Right atrium auricular region (tissue), 2 donors: Measurements from ENCODE around the gene AQP12B. TPM values are rescaled to one million over a fixed set of nuclear protein-coding genes. Genes with fewer than 3 reads are reported as not detected.

Experiments used
- DNase-seq: peaks from one replicate; pipeline ENCODE4 v3.0.0-alpha.2; 2019; ENCODE audit warnings: low spot score
- H3K27ac ChIP-seq, 2 donors: fragments of 200-600 bp; sonication (generic); 1 replicate in 1 of 2; 2 replicates in 1 of 2; pipeline ENCODE4 v1.5.1; 2016 to 2019
- H3K27me3 ChIP-seq, 2 donors: fragments of 200-600 bp; sonication (generic); one replicate each; pipeline versions ENCODE4 v1.5.1 to v1.6.0; 2017 to 2019
- H3K36me3 ChIP-seq: fragments of 200-600 bp; sonication (generic); one replicate; pipeline ENCODE4 v1.5.1; 2016
- H3K4me1 ChIP-seq, 2 donors: fragments of 200-600 bp; sonication (generic); one replicate each; pipeline versions ENCODE4 v1.5.1 to v1.6.0; 2017 to 2019
- H3K4me3 ChIP-seq, 2 donors: fragments of 200-600 bp; sonication (generic); 1 replicate in 1 of 2; 2 replicates in 1 of 2; pipeline ENCODE4 v1.5.1; 2017 to 2019; ENCODE audit warnings: mild to moderate bottlenecking in 1 of 2, moderate library complexity in 1 of 2
- H3K9me3 ChIP-seq, 2 donors: fragments of 200-600 bp; sonication (generic); one replicate each; pipeline ENCODE4 v1.5.1; 2019
- CTCF ChIP-seq, 2 donors: fragments of 200-600 bp; sonication (generic); IDR thresholded peaks; one replicate each; pipeline ENCODE4 v1.5.1; 2019; ENCODE audit warnings: antibody characterized with exemption in 2 of 2
- total RNA-seq, 2 donors: library from RNA; depleted of rRNA; stranded (reverse); fragments of >200 nt; gene quantifications; one replicate each; pipeline ENCODE4 v1.1.0, GENCODE V29; 2016

AQP12B gene
- total RNA-seq, 2 donors from 2014 or later, result not detected

- no peaks in the 10 kb centered on the region for H3K36me3 ChIP-seq
- TF ChIP-seq CTCF (IDR thresholded peaks at IDR 0.05), result peak in 1 of 2 donors; percentile 32
- H3K4me1 ChIP-seq, result no peaks in the 10 kb centered on the region
- no peaks in the 10 kb centered on the region for H3K9me3 ChIP-seq
- DNase-seq, result no peak
- H3K27me3 ChIP-seq, result no peaks in the 10 kb centered on the region
- H3K27ac ChIP-seq, result no peak overlapping the region
- no peak overlapping the region for H3K4me3 ChIP-seq
These were observed 41.7 kb downstream of the AQP12B start for GRCh38 chr2:240640939-240641338.

GRCh38 chr2:240639566-240639965, 43.1 kb downstream of the AQP12B start:
- Histone ChIP-seq H3K4me3 (no peak overlapping the region), H3K9me3 (no peaks in the 10 kb centered on the region), H3K36me3 (no peaks in the 10 kb centered on the region), H3K27ac (no peak overlapping the region), H3K27me3 (no peaks in the 10 kb centered on the region), H3K4me1 (no peaks in the 10 kb centered on the region)
- TF ChIP-seq CTCF (IDR thresholded peaks at IDR 0.05), result no peak
- no peak for DNase-seq

GRCh38 chr2:240638512-240639160, 44.0 kb downstream of the AQP12B start:
- no peak for DNase-seq
- TF ChIP-seq CTCF (IDR thresholded peaks at IDR 0.05), result no peak
- Histone ChIP-seq H3K27me3 (no peaks in the 10 kb centered on the region), H3K9me3 (no peaks in the 10 kb centered on the region), H3K4me1 (no peaks in the 10 kb centered on the region), H3K4me3 (no peak overlapping the region), H3K27ac (no peak overlapping the region), H3K36me3 (no peaks in the 10 kb centered on the region)

GRCh38 chr2:240637901-240638345, 44.8 kb downstream of the AQP12B start:
- H3K36me3 ChIP-seq, result no peaks in the 10 kb centered on the region
- no peaks in the 10 kb centered on the region for H3K4me1 ChIP-seq
- no peak for DNase-seq
- H3K4me3 ChIP-seq, result no peak overlapping the region
- no peak overlapping the region for H3K27ac ChIP-seq
- H3K27me3 ChIP-seq, result no peaks in the 10 kb centered on the region
- H3K9me3 ChIP-seq, result no peaks in the 10 kb centered on the region
- TF ChIP-seq CTCF (IDR thresholded peaks at IDR 0.05), result no peak

GRCh38 chr2:240637116-240637900, 45.4 kb downstream of the AQP12B start:
- Histone ChIP-seq H3K9me3 (no peaks in the 10 kb centered on the region), H3K4me1 (no peaks in the 10 kb centered on the region), H3K4me3 (no peak overlapping the region), H3K27ac (no peak overlapping the region), H3K36me3 (no peaks in the 10 kb centered on the region), H3K27me3 (no peaks in the 10 kb centered on the region)
- TF ChIP-seq CTCF (IDR thresholded peaks at IDR 0.05), result no peak
- no peak for DNase-seq
